AG10803 (cell line): ENCODE measurements around the gene AGAP1.

Experiments
- DNase-seq: peaks from one replicate; pipeline ENCODE4 v3.0.0; 2010; ENCODE audit warnings: low read depth
- H3K4me3 ChIP-seq: 2 replicates; pipeline ENCODE4 v1.5.1; 2011; ENCODE audit warnings: mild to moderate bottlenecking, low read length, control low read depth
- CTCF ChIP-seq: conservative IDR thresholded peaks from 2 replicates; pipeline ENCODE4 v1.5.1; 2011; ENCODE audit warnings: mild to moderate bottlenecking, low read length, control low read depth, inconsistent platforms

AGAP1 gene

GRCh38 chr2:236156095-236156859, 662.4 kb downstream of the AGAP1 start:
- H3K4me3 ChIP-seq: no peak overlapping the region
- no peak for TF ChIP-seq CTCF
- DNase-seq: no peak

GRCh38 chr2:236156860-236157194, 663.0 kb downstream of the AGAP1 start:
- no peak for DNase-seq
- H3K4me3 ChIP-seq: no peak overlapping the region
- no peak for TF ChIP-seq CTCF

- DNase-seq: no peak
- no peak for TF ChIP-seq CTCF
These were observed 663.5 kb downstream of the AGAP1 start for GRCh38 chr2:236157366-236157765.

GRCh38 chr2:236157815-236158498, 664.1 kb downstream of the AGAP1 start:
- H3K4me3 ChIP-seq: no peak overlapping the region
- no peak for TF ChIP-seq CTCF
- no peak for DNase-seq

More at GRCh38 chr2:236157366-236157765, 663.5 kb downstream of the AGAP1 start:
- no peak overlapping the region for H3K4me3 ChIP-seq

GRCh38 chr2:236158969-236159777, 665.3 kb downstream of the AGAP1 start:
- no peak overlapping the region for H3K4me3 ChIP-seq
- TF ChIP-seq CTCF: no peak
- DNase-seq: no peak

GRCh38 chr2:236159778-236160170, 665.9 kb downstream of the AGAP1 start:
- no peak overlapping the region for H3K4me3 ChIP-seq
- no peak for DNase-seq
- no peak for TF ChIP-seq CTCF
